Testis (tissue), 3 donors: ENCODE results near the gene PHF21A. TPM values are rescaled to one million over a fixed set of nuclear protein-coding genes. Genes with fewer than 3 reads are reported as not detected.
"Not testable (repeated sequence)": the region's sequence is repeated elsewhere in the genome, so short reads cannot be mapped to it uniquely, and the experiment has no call there.

Experiments used
- DNase-seq: peaks from one replicate; pipeline ENCODE4 v3.0.0-alpha.2; 2019
- H3K27ac ChIP-seq, 2 donors: fragments of 200-600 bp; sonication (generic); one replicate each; pipeline ENCODE4 v1.5.1; 2019
- H3K27me3 ChIP-seq: fragments of 200-600 bp; sonication (generic); one replicate; pipeline ENCODE4 v1.5.1; 2019
- H3K36me3 ChIP-seq: fragments of 200-600 bp; sonication (generic); one replicate; pipeline ENCODE4 v1.5.1; 2017; ENCODE audit warnings: low read depth; ENCODE audit errors: missing control alignments
- H3K4me1 ChIP-seq: fragments of 200-600 bp; sonication (generic); one replicate; pipeline ENCODE4 v1.5.1; 2019
- H3K4me3 ChIP-seq, 2 donors: fragments of 200-600 bp; sonication (generic); one replicate each; pipeline ENCODE4 v1.5.1; 2017 to 2019
- H3K9me3 ChIP-seq: fragments of 200-600 bp; sonication (generic); one replicate; pipeline ENCODE4 v1.5.1; 2017
- POLR2A ChIP-seq: fragments of 450-650 bp; IDR thresholded peaks from one replicate; pipeline ENCODE4 v1.6.1; 2017; ENCODE audit warnings: antibody characterized with exemption, mild to moderate bottlenecking, moderate library complexity
- WGBS, 2 donors: methylation state at CpG; one replicate each; pipeline ENCODE4 v1.1.5; 2018; 5-methylcytosine and 5-hydroxymethylcytosine counted together
- intact Hi-C: fragments of 100-400 bp; cut with DNase I; formaldehyde crosslinking; loops from one replicate; pipeline ENCODE4 v1.15.1; 2023; ENCODE audit warnings: low total_unique reads
- polyA plus RNA-seq: library from polyadenylated mRNA; stranded (reverse); fragments of 350-450 nt; fragmentation: Illumina TruSeq; extraction: RNeasy Lipid Tissue Mini Kit (QIAGEN cat#74804); gene quantifications from one replicate; pipeline ENCODE4 v1.2.3, GENCODE V29; 2014; ENCODE audit warnings: low read depth, low replicate concordance; ENCODE audit not compliant: insufficient read depth
- total RNA-seq, 2 donors: library from RNA; depleted of rRNA; stranded (reverse); fragments of >200 nt; gene quantifications; one replicate each; pipeline ENCODE4 v1.2.3, GENCODE V29; 2016
- TF ChIP-seq, protein P1 (sequence below), 3 experiments: fragments of 450-650 bp in 2 of 3; fragments of 200-600 bp in 1 of 3; sonication (generic) in 1 of 3; IDR thresholded peaks; one replicate each; pipeline ENCODE4 v1.5.1; 2016 to 2019; ENCODE audit warnings: antibody characterized with exemption in 3 of 3, mild to moderate bottlenecking in 2 of 3, moderate library complexity in 1 of 3

Gene PHF21A
- total and polyA plus RNA-seq, 3 donors from 2014 or later, result 53.5 to 83.2 (median 56.6) TPM

DNA sequence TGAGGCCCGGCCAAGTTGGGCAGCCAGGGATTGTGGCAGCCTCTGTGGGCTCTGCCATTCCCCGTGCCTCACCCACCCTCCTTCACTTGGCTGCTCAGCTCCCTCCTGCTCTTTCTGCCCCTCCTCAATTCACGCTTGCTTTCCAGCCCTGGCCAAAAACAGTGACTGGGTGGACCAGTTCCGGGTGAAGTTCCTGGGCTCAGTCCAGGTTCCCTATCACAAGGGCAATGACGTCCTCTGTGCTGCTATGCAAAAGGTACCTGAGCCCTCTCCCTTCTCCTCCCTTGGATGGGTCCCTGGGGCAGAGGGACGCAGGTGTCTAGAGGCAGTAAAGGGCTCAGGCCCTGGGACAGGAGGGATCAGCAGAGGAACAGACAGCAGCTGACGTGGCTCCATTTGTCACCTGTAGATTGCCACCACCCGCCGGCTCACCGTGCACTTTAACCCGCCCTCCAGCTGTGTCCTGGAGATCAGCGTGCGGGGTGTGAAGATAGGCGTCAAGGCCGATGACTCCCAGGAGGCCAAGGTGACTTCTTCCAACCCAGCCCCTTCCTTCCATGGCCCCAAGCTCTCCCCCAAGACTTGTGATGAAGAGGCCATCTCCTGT lies 216.8 kb downstream of the PHF21A start:
- Histone ChIP-seq H3K36me3 (no peaks in the 10 kb centered on the region), H3K9me3 (no peaks in the 10 kb centered on the region), H3K27ac (no peak overlapping the region), H3K27me3 (no peaks in the 10 kb centered on the region), H3K4me1 (peaks cover 9% of the 10 kb centered on the region), H3K4me3 (no peak overlapping the region)
- TF ChIP-seq POLR2A, result no peak
- TF ChIP-seq, protein P1, sequence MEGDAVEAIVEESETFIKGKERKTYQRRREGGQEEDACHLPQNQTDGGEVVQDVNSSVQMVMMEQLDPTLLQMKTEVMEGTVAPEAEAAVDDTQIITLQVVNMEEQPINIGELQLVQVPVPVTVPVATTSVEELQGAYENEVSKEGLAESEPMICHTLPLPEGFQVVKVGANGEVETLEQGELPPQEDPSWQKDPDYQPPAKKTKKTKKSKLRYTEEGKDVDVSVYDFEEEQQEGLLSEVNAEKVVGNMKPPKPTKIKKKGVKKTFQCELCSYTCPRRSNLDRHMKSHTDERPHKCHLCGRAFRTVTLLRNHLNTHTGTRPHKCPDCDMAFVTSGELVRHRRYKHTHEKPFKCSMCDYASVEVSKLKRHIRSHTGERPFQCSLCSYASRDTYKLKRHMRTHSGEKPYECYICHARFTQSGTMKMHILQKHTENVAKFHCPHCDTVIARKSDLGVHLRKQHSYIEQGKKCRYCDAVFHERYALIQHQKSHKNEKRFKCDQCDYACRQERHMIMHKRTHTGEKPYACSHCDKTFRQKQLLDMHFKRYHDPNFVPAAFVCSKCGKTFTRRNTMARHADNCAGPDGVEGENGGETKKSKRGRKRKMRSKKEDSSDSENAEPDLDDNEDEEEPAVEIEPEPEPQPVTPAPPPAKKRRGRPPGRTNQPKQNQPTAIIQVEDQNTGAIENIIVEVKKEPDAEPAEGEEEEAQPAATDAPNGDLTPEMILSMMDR (IDR thresholded peaks at IDR 0.05), result no peak
- intact Hi-C loops, result no loop called here
- WGBS, 2 donors, result 87 to 88% methylated on average over 15 of the region's 15 CpGs
- no peak for DNase-seq

DNA sequence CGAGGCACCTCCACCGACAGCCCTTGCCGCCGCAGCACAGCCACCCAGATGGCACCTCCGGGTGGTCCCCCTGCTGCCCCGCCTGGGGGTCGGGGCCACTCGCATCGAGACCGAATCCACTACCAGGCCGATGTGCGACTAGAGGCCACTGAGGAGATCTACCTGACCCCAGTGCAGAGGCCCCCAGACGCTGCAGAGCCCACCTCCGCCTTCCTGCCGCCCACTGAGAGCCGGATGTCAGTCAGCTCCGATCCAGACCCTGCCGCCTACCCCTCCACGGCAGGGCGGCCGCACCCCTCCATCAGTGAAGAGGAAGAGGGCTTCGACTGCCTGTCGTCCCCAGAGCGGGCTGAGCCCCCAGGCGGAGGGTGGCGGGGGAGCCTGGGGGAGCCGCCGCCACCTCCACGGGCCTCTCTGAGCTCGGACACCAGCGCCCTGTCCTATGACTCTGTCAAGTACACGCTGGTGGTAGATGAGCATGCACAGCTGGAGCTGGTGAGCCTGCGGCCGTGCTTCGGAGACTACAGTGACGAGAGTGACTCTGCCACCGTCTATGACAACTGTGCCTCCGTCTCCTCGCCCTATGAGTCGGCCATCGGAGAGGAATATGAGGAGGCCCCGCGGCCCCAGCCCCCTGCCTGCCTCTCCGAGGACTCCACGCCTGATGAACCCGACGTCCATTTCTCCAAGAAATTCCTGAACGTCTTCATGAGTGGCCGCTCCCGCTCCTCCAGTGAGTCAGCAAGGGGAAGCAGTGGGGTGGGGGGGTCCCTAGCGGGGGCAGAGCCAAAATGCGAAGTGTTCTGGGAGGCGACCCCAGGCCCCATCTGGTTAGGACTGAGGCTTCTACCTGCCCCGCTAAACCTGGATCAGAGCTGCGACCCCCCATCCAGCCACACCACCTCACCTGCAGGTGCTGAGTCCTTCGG lies 218.5 kb downstream of the PHF21A start:
- DNase-seq, result no peak
- 91 to 95% methylated on average over 30 to 56 of the region's 56 CpGs for WGBS, 2 donors
- Histone ChIP-seq H3K27ac (no peak overlapping the region), H3K4me1 (peaks cover 18% of the 10 kb centered on the region), H3K27me3 (no peaks in the 10 kb centered on the region), H3K9me3 (no peaks in the 10 kb centered on the region), H3K4me3 (no peak overlapping the region), H3K36me3 (no peaks in the 10 kb centered on the region)
- intact Hi-C loops, result no loop called here
- TF ChIP-seq, protein P1 (IDR thresholded peaks at IDR 0.05), result no peak
- no peak for TF ChIP-seq POLR2A

DNA sequence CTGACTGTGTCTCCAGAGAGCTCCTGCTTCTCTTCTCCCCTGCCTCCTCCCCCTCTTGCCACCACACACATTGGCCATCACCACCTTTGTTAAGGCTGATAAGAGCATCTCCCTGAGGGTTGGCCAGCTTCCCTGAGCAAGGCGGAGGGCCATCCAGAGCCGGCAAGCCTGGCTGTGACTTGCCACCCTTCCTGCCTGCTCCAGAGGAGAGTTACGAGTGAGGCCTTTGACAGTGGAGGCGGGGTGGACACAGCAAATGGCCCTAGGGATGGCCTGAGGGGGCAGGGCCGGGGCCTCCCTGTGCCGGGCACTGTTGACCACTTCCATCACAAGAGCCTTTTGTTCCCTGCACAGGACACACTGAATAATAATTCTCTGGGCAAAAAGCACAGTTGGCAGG lies 219.6 kb downstream of the PHF21A start:
- Histone ChIP-seq H3K36me3 (no peaks in the 10 kb centered on the region), H3K9me3 (no peaks in the 10 kb centered on the region), H3K4me1 (peaks cover 25% of the 10 kb centered on the region), H3K4me3 (no peak overlapping the region), H3K27me3 (no peaks in the 10 kb centered on the region), H3K27ac (no peak overlapping the region)
- no peak for DNase-seq
- intact Hi-C loops, result no loop called here
- WGBS, 2 donors, result 67 to 84% methylated on average over 6 of the region's 6 CpGs
- TF ChIP-seq, protein P1 (IDR thresholded peaks at IDR 0.05), result no peak
- TF ChIP-seq POLR2A, result no peak

DNA sequence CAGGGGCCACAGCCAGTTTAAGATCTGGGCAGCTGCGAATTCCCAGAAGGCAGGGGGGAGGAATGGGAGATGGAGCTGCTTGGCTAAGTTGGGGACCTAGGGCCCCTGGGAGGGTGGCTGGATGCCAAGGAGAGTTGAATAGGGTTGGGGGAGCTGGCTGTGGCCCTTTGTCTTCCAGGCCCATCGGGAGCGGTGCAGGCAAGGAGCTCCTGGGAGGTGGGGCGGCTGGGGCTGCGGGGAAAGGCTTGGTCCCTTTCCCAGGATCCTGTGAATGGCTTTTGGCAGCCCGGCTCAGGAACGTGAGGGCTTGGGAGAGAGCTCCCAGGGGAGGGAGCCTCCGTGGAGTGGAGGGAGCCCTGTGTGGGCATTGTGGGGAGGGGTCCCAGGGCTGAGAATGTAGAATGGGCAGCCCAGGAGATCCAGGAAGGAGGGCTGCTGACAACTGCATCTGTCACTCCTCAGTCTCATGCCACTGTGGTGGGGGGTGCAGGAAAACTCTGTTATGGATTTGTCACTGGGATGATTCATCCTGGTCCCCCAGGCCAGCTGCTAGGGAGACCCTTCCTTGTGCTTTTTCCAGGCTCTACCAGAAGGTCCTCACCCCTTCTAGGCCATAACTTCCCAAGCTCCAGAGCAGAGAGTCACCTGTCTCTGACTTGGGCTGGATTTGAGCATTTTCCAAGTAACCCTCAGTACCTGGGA lies 220.2 kb downstream of the PHF21A start:
- TF ChIP-seq, protein P1 (IDR thresholded peaks at IDR 0.05), result no peak
- TF ChIP-seq POLR2A, result no peak
- peak; percentile 48 for DNase-seq
- Histone ChIP-seq H3K36me3 (no peaks in the 10 kb centered on the region), H3K9me3 (no peaks in the 10 kb centered on the region), H3K27me3 (no peaks in the 10 kb centered on the region), H3K27ac (no peak overlapping the region), H3K4me3 (peak overlapping the region; percentile 54 to 67), H3K4me1 (peaks cover 25% of the 10 kb centered on the region)
- 7 to 14% methylated on average over 8 of the region's 8 CpGs for WGBS, 2 donors
- intact Hi-C loops, result no loop called here

DNA sequence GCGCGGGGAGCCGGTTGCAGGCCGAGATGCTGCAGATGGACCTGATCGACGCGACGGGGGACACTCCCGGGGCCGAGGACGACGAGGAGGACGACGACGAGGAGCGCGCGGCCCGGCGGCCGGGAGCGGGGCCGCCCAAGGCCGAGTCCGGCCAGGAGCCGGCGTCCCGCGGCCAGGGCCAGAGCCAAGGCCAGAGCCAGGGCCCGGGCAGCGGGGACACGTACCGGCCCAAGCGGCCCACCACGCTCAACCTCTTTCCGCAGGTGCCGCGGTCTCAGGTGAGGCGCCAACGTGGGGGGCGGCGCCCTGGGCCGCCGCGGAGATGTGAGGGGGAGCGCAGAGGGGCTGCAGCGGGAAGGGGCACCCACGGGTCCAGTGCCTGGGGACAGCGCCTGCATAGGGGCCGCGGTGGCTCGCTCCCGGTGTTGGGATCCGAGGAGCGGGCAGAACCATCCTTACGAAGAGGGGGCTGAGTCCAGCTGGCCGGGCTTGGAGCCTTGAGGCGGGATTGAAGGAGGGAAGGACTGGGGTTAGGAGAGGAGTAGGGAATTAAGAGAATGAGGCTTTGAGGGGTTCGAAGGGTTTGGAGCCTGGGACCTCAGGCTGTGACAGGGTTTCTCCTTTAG lies 221.0 kb downstream of the PHF21A start:
- intact Hi-C loops, result not testable (repeated sequence)

More for the DNA sequence above, 221.0 kb downstream of the PHF21A start:
- DNase-seq, H3K27me3 ChIP-seq, H3K9me3 ChIP-seq, H3K36me3 ChIP-seq, H3K27ac ChIP-seq: not testable (repeated sequence)
- Histone ChIP-seq H3K4me1 (peaks cover 25% of the 10 kb centered on the region), H3K4me3 (peak overlapping the region; percentile 54 to 67)
- 3 to 10% methylated on average over 13 to 14 of the region's 59 CpGs for WGBS, 2 donors
